Measurements from ENCODE around the gene PHF8.
A peak's percentile ranks its signal among the peaks of the same experiment; 100 is the strongest.

Gene PHF8

GRCh38 chrX:54044126-54044876 is at the start of gene PHF8:
Gene PHF8 (minus strand): TSS chrX:54044473. CDS start chrX:54042728, 1,745 bp downstream.
- DNase-seq (ENCODE audit: low read depth), result peak; percentile 89

GRCh38 chrX:54093571-54093970 is 49.3 kb upstream of the PHF8 start:
- no peak for DNase-seq (ENCODE audit: low read depth)

- DNase-seq (ENCODE audit: low read depth), result no peak
Measured at GRCh38 chrX:54093159-54093558, 48.9 kb upstream of the PHF8 start.

GRCh38 chrX:54090880-54091279 is 46.6 kb upstream of the PHF8 start:
- no peak for DNase-seq (ENCODE audit: low read depth)

- no peak for DNase-seq (ENCODE audit: low read depth)
Measured at GRCh38 chrX:54089191-54089590, 44.9 kb upstream of the PHF8 start.

GRCh38 chrX:54087661-54088060 is 43.4 kb upstream of the PHF8 start:
- DNase-seq (ENCODE audit: low read depth), result no peak

- DNase-seq (ENCODE audit: low read depth), result no peak
Measured at GRCh38 chrX:54085666-54086065, 41.4 kb upstream of the PHF8 start.

- no peak for DNase-seq (ENCODE audit: low read depth)
Measured at GRCh38 chrX:54076903-54077302, 32.6 kb upstream of the PHF8 start.

GRCh38 chrX:54074826-54075225 is 30.6 kb upstream of the PHF8 start:
- no peak for DNase-seq (ENCODE audit: low read depth)

- no peak for DNase-seq (ENCODE audit: low read depth)
Measured at GRCh38 chrX:54067766-54068165, 23.5 kb upstream of the PHF8 start.

GRCh38 chrX:54066841-54067240 is 22.6 kb upstream of the PHF8 start:
- no peak for DNase-seq (ENCODE audit: low read depth)

GRCh38 chrX:54064564-54064963 is 20.3 kb upstream of the PHF8 start:
- DNase-seq (ENCODE audit: low read depth), result no peak

- no peak for DNase-seq (ENCODE audit: low read depth)
Measured at GRCh38 chrX:54063361-54063760, 19.1 kb upstream of the PHF8 start.

GRCh38 chrX:54049801-54050200 is 5.5 kb upstream of the PHF8 start:
- DNase-seq (ENCODE audit: low read depth), result no peak

GRCh38 chrX:54048412-54048811 is 4.1 kb upstream of the PHF8 start:
- no peak for DNase-seq (ENCODE audit: low read depth)

- DNase-seq (ENCODE audit: low read depth), result no peak
Measured at GRCh38 chrX:54045563-54046228, 1.4 kb upstream of the PHF8 start.

- DNase-seq (ENCODE audit: low read depth), result no peak
Measured at GRCh38 chrX:54044877-54045338, 635 bp upstream of the PHF8 start.

- no peak for DNase-seq (ENCODE audit: low read depth)
Measured at GRCh38 chrX:54043541-54044125, 640 bp downstream of the PHF8 start.

- DNase-seq (ENCODE audit: low read depth), result no peak
Measured at GRCh38 chrX:54043056-54043455, 1.2 kb downstream of the PHF8 start.

GRCh38 chrX:54042609-54043021 is 1.7 kb downstream of the PHF8 start:
- no peak for DNase-seq (ENCODE audit: low read depth)

GRCh38 chrX:54030329-54030728 is 13.9 kb downstream of the PHF8 start:
- DNase-seq (ENCODE audit: low read depth), result no peak

GRCh38 chrX:54029529-54030143 is 14.6 kb downstream of the PHF8 start:
- DNase-seq (ENCODE audit: low read depth), result no peak

- no peak for DNase-seq (ENCODE audit: low read depth)
Measured at GRCh38 chrX:54024350-54024749, 19.9 kb downstream of the PHF8 start.

Measured in activated T-cell treated with anti-CD3 and anti-CD28 coated beads for 24 hours (primary cell).